ENCODE results near the gene PTPRG.

DNA sequence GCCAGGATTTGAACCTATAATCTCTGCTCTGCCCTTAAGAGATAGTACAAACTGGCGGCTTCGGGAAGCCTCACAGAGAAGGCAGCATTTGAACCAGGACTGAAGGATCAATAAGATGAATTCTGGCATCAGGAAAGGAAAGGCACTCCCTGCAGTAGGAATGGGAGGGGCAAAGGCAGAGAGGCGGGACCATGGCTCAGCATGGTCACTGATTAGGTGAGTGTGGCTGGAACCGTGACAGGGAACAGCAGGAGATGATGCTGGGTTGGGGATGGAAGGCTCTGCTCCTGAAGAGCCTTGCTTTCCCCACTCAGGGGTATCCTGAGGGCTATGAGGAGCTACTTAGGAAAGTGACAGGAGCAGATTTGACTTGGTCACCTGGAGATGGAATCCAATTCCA, 653.5 kb downstream of the PTPRG start:
- TF ChIP-seq, protein P1, sequence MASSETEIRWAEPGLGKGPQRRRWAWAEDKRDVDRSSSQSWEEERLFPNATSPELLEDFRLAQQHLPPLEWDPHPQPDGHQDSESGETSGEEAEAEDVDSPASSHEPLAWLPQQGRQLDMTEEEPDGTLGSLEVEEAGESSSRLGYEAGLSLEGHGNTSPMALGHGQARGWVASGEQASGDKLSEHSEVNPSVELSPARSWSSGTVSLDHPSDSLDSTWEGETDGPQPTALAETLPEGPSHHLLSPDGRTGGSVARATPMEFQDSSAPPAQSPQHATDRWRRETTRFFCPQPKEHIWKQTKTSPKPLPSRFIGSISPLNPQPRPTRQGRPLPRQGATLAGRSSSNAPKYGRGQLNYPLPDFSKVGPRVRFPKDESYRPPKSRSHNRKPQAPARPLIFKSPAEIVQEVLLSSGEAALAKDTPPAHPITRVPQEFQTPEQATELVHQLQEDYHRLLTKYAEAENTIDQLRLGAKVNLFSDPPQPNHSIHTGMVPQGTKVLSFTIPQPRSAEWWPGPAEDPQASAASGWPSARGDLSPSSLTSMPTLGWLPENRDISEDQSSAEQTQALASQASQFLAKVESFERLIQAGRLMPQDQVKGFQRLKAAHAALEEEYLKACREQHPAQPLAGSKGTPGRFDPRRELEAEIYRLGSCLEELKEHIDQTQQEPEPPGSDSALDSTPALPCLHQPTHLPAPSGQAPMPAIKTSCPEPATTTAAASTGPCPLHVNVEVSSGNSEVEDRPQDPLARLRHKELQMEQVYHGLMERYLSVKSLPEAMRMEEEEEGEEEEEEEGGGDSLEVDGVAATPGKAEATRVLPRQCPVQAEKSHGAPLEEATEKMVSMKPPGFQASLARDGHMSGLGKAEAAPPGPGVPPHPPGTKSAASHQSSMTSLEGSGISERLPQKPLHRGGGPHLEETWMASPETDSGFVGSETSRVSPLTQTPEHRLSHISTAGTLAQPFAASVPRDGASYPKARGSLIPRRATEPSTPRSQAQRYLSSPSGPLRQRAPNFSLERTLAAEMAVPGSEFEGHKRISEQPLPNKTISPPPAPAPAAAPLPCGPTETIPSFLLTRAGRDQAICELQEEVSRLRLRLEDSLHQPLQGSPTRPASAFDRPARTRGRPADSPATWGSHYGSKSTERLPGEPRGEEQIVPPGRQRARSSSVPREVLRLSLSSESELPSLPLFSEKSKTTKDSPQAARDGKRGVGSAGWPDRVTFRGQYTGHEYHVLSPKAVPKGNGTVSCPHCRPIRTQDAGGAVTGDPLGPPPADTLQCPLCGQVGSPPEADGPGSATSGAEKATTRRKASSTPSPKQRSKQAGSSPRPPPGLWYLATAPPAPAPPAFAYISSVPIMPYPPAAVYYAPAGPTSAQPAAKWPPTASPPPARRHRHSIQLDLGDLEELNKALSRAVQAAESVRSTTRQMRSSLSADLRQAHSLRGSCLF (CRISPR knock-in tag; IDR thresholded peaks at IDR 0.05; ENCODE audit: borderline replicate concordance): no peak
- TF ChIP-seq POLR2A (IDR thresholded peaks at IDR 0.05; ENCODE audit: insufficient read depth in 1 of 2, low read depth in 2 of 2, low read length in 2 of 2): no peak
- no peak for TF ChIP-seq SMC3 (IDR thresholded peaks at IDR 0.05; ENCODE audit: low read length)
- TF ChIP-seq, protein P2, sequence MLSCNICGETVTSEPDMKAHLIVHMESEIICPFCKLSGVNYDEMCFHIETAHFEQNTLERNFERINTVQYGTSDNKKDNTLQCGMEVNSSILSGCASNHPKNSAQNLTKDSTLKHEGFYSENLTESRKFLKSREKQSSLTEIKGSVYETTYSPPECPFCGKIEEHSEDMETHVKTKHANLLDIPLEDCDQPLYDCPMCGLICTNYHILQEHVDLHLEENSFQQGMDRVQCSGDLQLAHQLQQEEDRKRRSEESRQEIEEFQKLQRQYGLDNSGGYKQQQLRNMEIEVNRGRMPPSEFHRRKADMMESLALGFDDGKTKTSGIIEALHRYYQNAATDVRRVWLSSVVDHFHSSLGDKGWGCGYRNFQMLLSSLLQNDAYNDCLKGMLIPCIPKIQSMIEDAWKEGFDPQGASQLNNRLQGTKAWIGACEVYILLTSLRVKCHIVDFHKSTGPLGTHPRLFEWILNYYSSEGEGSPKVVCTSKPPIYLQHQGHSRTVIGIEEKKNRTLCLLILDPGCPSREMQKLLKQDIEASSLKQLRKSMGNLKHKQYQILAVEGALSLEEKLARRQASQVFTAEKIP (CRISPR knock-in tag; IDR thresholded peaks at IDR 0.05; ENCODE audit: borderline replicate concordance): no peak
- TF ChIP-seq ZNF629 (CRISPR knock-in tag; conservative IDR thresholded peaks at IDR 0.05): no peak
- TF ChIP-seq, protein P3, sequence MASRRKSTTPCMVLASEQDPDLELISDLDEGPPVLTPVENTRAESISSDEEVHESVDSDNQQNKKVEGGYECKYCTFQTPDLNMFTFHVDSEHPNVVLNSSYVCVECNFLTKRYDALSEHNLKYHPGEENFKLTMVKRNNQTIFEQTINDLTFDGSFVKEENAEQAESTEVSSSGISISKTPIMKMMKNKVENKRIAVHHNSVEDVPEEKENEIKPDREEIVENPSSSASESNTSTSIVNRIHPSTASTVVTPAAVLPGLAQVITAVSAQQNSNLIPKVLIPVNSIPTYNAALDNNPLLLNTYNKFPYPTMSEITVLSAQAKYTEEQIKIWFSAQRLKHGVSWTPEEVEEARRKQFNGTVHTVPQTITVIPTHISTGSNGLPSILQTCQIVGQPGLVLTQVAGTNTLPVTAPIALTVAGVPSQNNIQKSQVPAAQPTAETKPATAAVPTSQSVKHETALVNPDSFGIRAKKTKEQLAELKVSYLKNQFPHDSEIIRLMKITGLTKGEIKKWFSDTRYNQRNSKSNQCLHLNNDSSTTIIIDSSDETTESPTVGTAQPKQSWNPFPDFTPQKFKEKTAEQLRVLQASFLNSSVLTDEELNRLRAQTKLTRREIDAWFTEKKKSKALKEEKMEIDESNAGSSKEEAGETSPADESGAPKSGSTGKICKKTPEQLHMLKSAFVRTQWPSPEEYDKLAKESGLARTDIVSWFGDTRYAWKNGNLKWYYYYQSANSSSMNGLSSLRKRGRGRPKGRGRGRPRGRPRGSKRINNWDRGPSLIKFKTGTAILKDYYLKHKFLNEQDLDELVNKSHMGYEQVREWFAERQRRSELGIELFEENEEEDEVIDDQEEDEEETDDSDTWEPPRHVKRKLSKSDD (CRISPR knock-in tag; IDR thresholded peaks at IDR 0.05; ENCODE audit: low read depth): no peak
- TF ChIP-seq SMAD1 (CRISPR knock-in tag; IDR thresholded peaks at IDR 0.05; ENCODE audit: borderline replicate concordance, low read depth): no peak
- TF ChIP-seq, protein P4, sequence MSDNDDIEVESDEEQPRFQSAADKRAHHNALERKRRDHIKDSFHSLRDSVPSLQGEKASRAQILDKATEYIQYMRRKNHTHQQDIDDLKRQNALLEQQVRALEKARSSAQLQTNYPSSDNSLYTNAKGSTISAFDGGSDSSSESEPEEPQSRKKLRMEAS (IDR thresholded peaks at IDR 0.05): no peak
- no peak for TF ChIP-seq ASH2L (IDR thresholded peaks at IDR 0.05; ENCODE audit: insufficient read length, low read depth, low read length)
- TF ChIP-seq NBN (conservative IDR thresholded peaks at IDR 0.05): no peak
- TF ChIP-seq, protein P5, sequence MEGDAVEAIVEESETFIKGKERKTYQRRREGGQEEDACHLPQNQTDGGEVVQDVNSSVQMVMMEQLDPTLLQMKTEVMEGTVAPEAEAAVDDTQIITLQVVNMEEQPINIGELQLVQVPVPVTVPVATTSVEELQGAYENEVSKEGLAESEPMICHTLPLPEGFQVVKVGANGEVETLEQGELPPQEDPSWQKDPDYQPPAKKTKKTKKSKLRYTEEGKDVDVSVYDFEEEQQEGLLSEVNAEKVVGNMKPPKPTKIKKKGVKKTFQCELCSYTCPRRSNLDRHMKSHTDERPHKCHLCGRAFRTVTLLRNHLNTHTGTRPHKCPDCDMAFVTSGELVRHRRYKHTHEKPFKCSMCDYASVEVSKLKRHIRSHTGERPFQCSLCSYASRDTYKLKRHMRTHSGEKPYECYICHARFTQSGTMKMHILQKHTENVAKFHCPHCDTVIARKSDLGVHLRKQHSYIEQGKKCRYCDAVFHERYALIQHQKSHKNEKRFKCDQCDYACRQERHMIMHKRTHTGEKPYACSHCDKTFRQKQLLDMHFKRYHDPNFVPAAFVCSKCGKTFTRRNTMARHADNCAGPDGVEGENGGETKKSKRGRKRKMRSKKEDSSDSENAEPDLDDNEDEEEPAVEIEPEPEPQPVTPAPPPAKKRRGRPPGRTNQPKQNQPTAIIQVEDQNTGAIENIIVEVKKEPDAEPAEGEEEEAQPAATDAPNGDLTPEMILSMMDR (CRISPR knock-in tag; IDR thresholded peaks at IDR 0.05): no peak
- TF ChIP-seq CBFB (CRISPR knock-in tag; IDR thresholded peaks at IDR 0.05): no peak
- TF ChIP-seq, protein P6, sequence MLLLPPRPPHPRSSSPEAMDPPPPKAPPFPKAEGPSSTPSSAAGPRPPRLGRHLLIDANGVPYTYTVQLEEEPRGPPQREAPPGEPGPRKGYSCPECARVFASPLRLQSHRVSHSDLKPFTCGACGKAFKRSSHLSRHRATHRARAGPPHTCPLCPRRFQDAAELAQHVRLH (CRISPR knock-in tag; IDR thresholded peaks at IDR 0.05; ENCODE audit: borderline replicate concordance, low read depth): no peak
- TF ChIP-seq ZNF260 (CRISPR knock-in tag; IDR thresholded peaks at IDR 0.05; ENCODE audit: borderline replicate concordance, low read depth): no peak

Measured in HepG2 (cell line).